ENCODE results near the gene ZNRF2. TPM values are rescaled to one million over a fixed set of nuclear protein-coding genes. Genes with fewer than 3 reads are reported as not detected.

ZNRF2 gene
- total and polyA plus RNA-seq, 2 experiments from 2014 or later = 11.0 to 18.8 TPM

DNA sequence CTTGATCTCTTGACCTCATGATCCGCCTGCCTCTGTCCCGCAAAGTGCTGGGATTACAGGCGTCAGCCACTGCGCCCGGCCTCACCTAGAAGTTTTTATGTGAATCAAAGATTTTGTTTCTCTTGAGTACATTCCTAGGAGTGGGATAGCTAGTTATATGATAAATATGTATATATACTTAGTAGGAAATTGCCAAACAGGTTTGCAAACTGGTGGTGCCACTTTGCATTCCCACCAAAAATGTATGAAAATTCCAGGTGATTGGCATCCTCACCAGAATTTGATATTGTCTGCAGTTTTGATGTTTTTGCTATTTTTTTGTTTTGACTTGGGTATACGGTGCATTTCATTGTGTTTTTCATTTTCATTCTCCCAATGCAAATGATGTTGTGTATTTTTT, 107.4 kb downstream of the ZNRF2 start:
- TF ChIP-seq, protein P1, sequence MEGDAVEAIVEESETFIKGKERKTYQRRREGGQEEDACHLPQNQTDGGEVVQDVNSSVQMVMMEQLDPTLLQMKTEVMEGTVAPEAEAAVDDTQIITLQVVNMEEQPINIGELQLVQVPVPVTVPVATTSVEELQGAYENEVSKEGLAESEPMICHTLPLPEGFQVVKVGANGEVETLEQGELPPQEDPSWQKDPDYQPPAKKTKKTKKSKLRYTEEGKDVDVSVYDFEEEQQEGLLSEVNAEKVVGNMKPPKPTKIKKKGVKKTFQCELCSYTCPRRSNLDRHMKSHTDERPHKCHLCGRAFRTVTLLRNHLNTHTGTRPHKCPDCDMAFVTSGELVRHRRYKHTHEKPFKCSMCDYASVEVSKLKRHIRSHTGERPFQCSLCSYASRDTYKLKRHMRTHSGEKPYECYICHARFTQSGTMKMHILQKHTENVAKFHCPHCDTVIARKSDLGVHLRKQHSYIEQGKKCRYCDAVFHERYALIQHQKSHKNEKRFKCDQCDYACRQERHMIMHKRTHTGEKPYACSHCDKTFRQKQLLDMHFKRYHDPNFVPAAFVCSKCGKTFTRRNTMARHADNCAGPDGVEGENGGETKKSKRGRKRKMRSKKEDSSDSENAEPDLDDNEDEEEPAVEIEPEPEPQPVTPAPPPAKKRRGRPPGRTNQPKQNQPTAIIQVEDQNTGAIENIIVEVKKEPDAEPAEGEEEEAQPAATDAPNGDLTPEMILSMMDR (IDR thresholded peaks at IDR 0.05; ENCODE audit: poor library complexity) = no peak
- TF ChIP-seq EZH2 (IDR thresholded peaks at IDR 0.05; ENCODE audit: borderline replicate concordance) (no peak), EZH2phosphoT487 (IDR thresholded peaks at IDR 0.05; ENCODE audit: low read depth, severe bottlenecking, unreplicated experiment) (no peak)
- DNase-seq (ENCODE audit: low spot score) = no peak

DNA sequence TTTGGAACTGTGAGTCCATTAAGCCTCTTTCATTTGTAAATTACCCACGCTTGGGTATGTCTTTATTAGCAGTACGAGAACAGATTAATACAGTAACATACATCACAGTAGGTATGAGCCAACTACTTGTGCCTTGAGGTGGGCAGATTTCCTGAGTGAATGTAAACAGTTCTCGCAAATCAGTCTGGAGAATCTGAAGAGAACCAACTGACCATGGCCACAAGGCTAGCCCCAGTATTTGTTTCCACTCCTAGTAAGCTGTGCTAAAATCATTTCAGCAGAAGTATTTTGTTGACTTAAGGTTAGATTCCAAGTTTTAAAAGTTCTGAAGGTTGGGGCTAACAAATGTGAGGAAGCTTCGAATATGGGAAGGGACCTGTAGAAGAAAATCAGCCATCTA, 111.3 kb downstream of the ZNRF2 start:
- H2AFZ ChIP-seq = no peak overlapping the region
- H3K9me2 ChIP-seq (replicated peaks; ENCODE audit: insufficient read depth) = no peaks in the 10 kb centered on the region
- no peak overlapping the region for H3K4me2 ChIP-seq
- no peak overlapping the region for H3K27ac ChIP-seq
- H3K36me3 ChIP-seq (replicated peaks; ENCODE audit: insufficient read depth, low read depth) = no peaks in the 10 kb centered on the region
- H3K79me2 ChIP-seq = no peaks in the 10 kb centered on the region
- no peaks in the 10 kb centered on the region for H4K20me1 ChIP-seq (ENCODE audit: insufficient read depth, poor library complexity, severe bottlenecking)
- H3K27me3 ChIP-seq = no peaks in the 10 kb centered on the region
- 90% methylated on average over 4 of the region's 4 CpGs for WGBS (ENCODE audit: low lambda C conversion rate, missing lambda C conversion rate)
- H3K4me3 ChIP-seq = no peak overlapping the region
- TF ChIP-seq EZH2 (IDR thresholded peaks at IDR 0.05; ENCODE audit: borderline replicate concordance) (no peak), EZH2phosphoT487 (IDR thresholded peaks at IDR 0.05; ENCODE audit: low read depth, severe bottlenecking, unreplicated experiment) (no peak)
- TF ChIP-seq, protein P1 (IDR thresholded peaks at IDR 0.05; ENCODE audit: poor library complexity) = no peak
- DNase-seq (ENCODE audit: low spot score) = no peak
- no peaks in the 10 kb centered on the region for H3K9me3 ChIP-seq (ENCODE audit: low read depth)
- no peaks in the 10 kb centered on the region for H3K4me1 ChIP-seq (ENCODE audit: insufficient read depth)

More for the DNA sequence above, 107.4 kb downstream of the ZNRF2 start:
- no peaks in the 10 kb centered on the region for H3K36me3 ChIP-seq (replicated peaks; ENCODE audit: insufficient read depth, low read depth)
- no peaks in the 10 kb centered on the region for H4K20me1 ChIP-seq (ENCODE audit: insufficient read depth, poor library complexity, severe bottlenecking)
- no peaks in the 10 kb centered on the region for H3K9me2 ChIP-seq (replicated peaks; ENCODE audit: insufficient read depth)
- no peak overlapping the region for H2AFZ ChIP-seq
- H3K27ac ChIP-seq = no peak overlapping the region
- no peaks in the 10 kb centered on the region for H3K27me3 ChIP-seq
- no peaks in the 10 kb centered on the region for H3K79me2 ChIP-seq
- WGBS (ENCODE audit: low lambda C conversion rate, missing lambda C conversion rate) = 97% methylated on average over 6 of the region's 6 CpGs
- no peak overlapping the region for H3K4me3 ChIP-seq
- H3K4me1 ChIP-seq (ENCODE audit: insufficient read depth) = no peaks in the 10 kb centered on the region
- no peak overlapping the region for H3K4me2 ChIP-seq
- no peaks in the 10 kb centered on the region for H3K9me3 ChIP-seq (ENCODE audit: low read depth)

DNA sequence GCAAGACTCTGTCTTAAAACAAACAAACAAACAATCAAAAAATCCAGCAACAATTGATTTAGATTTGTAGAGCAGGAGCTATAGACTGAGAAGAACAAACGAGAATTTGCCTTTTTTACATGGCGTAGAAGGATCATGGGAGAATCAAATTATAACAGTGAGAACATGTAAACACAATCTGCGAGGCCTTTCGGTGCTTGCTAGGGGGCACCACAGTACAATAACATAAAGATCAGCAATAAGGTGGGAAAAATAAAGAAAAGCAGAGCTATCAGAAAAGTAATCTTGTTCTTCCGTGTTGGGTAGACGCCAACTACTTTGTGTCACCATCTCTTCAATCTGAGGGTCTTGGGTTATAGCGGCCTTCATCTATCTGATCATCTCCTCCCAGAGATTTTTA, 112.0 kb downstream of the ZNRF2 start:
- H3K36me3 ChIP-seq (replicated peaks; ENCODE audit: insufficient read depth, low read depth) = no peaks in the 10 kb centered on the region
- no peaks in the 10 kb centered on the region for H3K27me3 ChIP-seq
- no peak for DNase-seq (ENCODE audit: low spot score)
- WGBS (ENCODE audit: low lambda C conversion rate, missing lambda C conversion rate) = 85% methylated on average over 7 of the region's 7 CpGs
- no peak overlapping the region for H3K4me3 ChIP-seq
- H3K9me2 ChIP-seq (replicated peaks; ENCODE audit: insufficient read depth) = no peaks in the 10 kb centered on the region
- TF ChIP-seq EZH2 (IDR thresholded peaks at IDR 0.05; ENCODE audit: borderline replicate concordance) (no peak), EZH2phosphoT487 (IDR thresholded peaks at IDR 0.05; ENCODE audit: low read depth, severe bottlenecking, unreplicated experiment) (no peak)
- TF ChIP-seq, protein P1 (IDR thresholded peaks at IDR 0.05; ENCODE audit: poor library complexity) = no peak
- H3K4me1 ChIP-seq (ENCODE audit: insufficient read depth) = no peaks in the 10 kb centered on the region
- no peak overlapping the region for H3K27ac ChIP-seq
- H2AFZ ChIP-seq = no peak overlapping the region
- H3K9me3 ChIP-seq (ENCODE audit: low read depth) = no peaks in the 10 kb centered on the region
- no peaks in the 10 kb centered on the region for H4K20me1 ChIP-seq (ENCODE audit: insufficient read depth, poor library complexity, severe bottlenecking)
- no peaks in the 10 kb centered on the region for H3K79me2 ChIP-seq
- H3K4me2 ChIP-seq = no peak overlapping the region

DNA sequence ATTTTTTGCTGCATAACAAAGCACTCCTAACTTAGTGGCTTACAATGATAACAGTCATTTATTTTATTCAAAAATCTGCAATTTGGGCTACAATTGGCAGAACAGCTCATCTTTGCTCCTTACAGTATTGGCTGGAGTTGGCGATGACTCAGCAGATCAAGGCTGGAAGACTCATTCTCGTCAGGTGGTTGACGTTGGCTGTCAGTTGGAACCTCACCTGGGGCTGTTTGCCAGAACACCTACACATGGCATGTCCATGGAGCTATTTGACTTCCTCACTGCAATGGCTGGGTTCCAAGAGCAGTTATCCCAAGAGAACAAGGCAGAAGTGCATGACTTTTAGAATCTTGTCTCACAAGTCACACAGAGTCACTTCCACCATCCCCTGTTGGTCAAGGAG, 119.1 kb downstream of the ZNRF2 start:
- Histone ChIP-seq H3K4me1 (ENCODE audit: insufficient read depth) (no peaks in the 10 kb centered on the region), H2AFZ (no peak overlapping the region), H3K27me3 (no peaks in the 10 kb centered on the region), H3K27ac (no peak overlapping the region), H3K9me2 (replicated peaks; ENCODE audit: insufficient read depth) (no peaks in the 10 kb centered on the region), H3K4me3 (no peak overlapping the region), H3K79me2 (no peaks in the 10 kb centered on the region), H4K20me1 (ENCODE audit: insufficient read depth, poor library complexity, severe bottlenecking) (no peaks in the 10 kb centered on the region), H3K36me3 (replicated peaks; ENCODE audit: insufficient read depth, low read depth) (no peaks in the 10 kb centered on the region), H3K9me3 (ENCODE audit: low read depth) (no peaks in the 10 kb centered on the region), H3K4me2 (no peak overlapping the region)
- no peak for TF ChIP-seq EZH2phosphoT487 (IDR thresholded peaks at IDR 0.05; ENCODE audit: low read depth, severe bottlenecking, unreplicated experiment)
- WGBS (ENCODE audit: low lambda C conversion rate, missing lambda C conversion rate) = 86% methylated on average over 3 of the region's 3 CpGs
- DNase-seq (ENCODE audit: low spot score) = no peak
